Epithelial cell of esophagus (primary cell): ENCODE measurements around the gene PIP4K2A.

Source experiments
- DNase-seq: peaks from one replicate; pipeline ENCODE4 v3.0.0; 2010; ENCODE audit warnings: low read depth
- H3K4me3 ChIP-seq: 2 replicates; pipeline ENCODE4 v1.5.1; 2011; ENCODE audit warnings: mild to moderate bottlenecking, low read length, control low read depth
- TF ChIP-seq, protein P1 (sequence below): IDR thresholded peaks from 2 replicates; pipeline ENCODE4 v1.5.1; 2011; ENCODE audit warnings: low read depth, mild to moderate bottlenecking, low read length, control low read depth, inconsistent platforms; ENCODE audit not compliant: insufficient read depth; ENCODE audit errors: missing control alignments

PIP4K2A gene

DNA sequence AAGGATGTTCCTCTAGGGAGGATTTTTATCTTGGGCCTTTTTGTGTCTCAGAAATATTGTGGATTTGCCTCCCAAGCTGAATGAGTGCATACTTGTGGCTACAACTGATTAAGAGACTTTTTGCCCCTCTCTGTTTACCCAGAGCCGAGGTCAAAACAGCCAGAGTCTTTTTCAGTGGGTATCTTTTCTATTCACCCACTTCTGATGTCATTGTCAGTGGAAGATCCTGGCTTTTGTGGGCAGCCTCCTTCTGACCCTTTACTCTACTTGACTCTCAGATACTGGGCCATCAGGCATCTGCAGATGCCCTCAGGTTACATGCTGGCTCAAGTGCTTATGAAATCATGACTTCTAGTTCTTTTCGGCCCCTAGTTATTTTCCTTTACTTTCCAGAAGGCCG, 19.6 kb upstream of the PIP4K2A start:
- no peak for DNase-seq
- H3K4me3 ChIP-seq: no peak overlapping the region
- TF ChIP-seq, protein P1, sequence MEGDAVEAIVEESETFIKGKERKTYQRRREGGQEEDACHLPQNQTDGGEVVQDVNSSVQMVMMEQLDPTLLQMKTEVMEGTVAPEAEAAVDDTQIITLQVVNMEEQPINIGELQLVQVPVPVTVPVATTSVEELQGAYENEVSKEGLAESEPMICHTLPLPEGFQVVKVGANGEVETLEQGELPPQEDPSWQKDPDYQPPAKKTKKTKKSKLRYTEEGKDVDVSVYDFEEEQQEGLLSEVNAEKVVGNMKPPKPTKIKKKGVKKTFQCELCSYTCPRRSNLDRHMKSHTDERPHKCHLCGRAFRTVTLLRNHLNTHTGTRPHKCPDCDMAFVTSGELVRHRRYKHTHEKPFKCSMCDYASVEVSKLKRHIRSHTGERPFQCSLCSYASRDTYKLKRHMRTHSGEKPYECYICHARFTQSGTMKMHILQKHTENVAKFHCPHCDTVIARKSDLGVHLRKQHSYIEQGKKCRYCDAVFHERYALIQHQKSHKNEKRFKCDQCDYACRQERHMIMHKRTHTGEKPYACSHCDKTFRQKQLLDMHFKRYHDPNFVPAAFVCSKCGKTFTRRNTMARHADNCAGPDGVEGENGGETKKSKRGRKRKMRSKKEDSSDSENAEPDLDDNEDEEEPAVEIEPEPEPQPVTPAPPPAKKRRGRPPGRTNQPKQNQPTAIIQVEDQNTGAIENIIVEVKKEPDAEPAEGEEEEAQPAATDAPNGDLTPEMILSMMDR: no peak

DNA sequence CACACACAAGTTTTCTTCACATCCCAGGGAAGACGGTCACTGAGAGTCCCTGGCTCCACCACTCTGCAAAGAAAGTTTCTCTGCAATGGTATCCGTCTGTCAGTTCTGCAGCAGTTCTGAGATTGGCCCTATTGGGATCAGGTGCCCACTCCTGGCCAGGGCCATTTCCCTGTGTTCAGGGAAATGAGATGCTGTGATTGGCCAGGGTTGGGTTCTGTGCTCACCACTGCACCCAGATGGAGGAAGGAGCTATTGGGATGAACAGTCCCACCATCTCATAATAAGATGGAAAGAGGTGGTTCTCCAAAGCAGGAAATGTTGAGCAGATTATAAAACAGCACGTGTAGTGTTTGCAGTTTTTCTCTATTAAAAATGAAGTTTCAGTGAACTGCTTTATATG, 13.3 kb upstream of the PIP4K2A start:
- H3K4me3 ChIP-seq: no peak overlapping the region
- DNase-seq: no peak
- TF ChIP-seq, protein P1: no peak

- TF ChIP-seq, protein P1: no peak
- no peak for DNase-seq
- H3K4me3 ChIP-seq: no peak overlapping the region
These were observed 12.7 kb upstream of the PIP4K2A start for GRCh38 chr10:22727112-22727511.

GRCh38 chr10:22724773-22725172, 10.4 kb upstream of the PIP4K2A start:
- DNase-seq: no peak
- TF ChIP-seq, protein P1: no peak
- H3K4me3 ChIP-seq: no peak overlapping the region

GRCh38 chr10:22723783-22724182, 9.4 kb upstream of the PIP4K2A start:
- no peak for DNase-seq
- no peak overlapping the region for H3K4me3 ChIP-seq
- TF ChIP-seq, protein P1: no peak

- H3K4me3 ChIP-seq: no peak overlapping the region
- DNase-seq: no peak
- TF ChIP-seq, protein P1: no peak
These were observed 9.0 kb upstream of the PIP4K2A start for GRCh38 chr10:22723343-22723779.

GRCh38 chr10:22722626-22723169, 8.3 kb upstream of the PIP4K2A start:
- H3K4me3 ChIP-seq: no peak overlapping the region
- DNase-seq: no peak
- TF ChIP-seq, protein P1: no peak
